CD8-positive, alpha-beta T cell (primary cell): ENCODE data around the gene EGLN2. TPM values are rescaled to one million over a fixed set of nuclear protein-coding genes. Genes with fewer than 3 reads are reported as not detected.

ENCODE experiments used
- total RNA-seq, 46 experiments: library from RNA in 2 of 46; stranded (reverse) in 2 of 46; gene quantifications; one replicate each; pipeline ENCODE4 v1.2.3 and lab custom pipeline; 2021 to 2026

Gene EGLN2
- total RNA-seq, 2 experiments from 2014 or later = 137 to 138 TPM

Other genes starting within 250 kb of the EGLN2 start
- gene SHKBP1, start 222.3 kb upstream of the EGLN2 start, total RNA-seq = 10 to 100 TPM; 93.8 to 95.3 TPM
- 100 to 1,000 TPM in 1 of 2 experiments, 10 to 100 TPM in 1; 86.0 to 107 TPM for gene LTBP4, start 197.8 kb upstream of the EGLN2 start, total RNA-seq
- 1 to 10 TPM; 3.5 to 4.3 TPM for gene NUMBL, start 108.5 kb upstream of the EGLN2 start, total RNA-seq
- 10 to 100 TPM; 14.0 to 14.2 TPM for gene COQ8B, start 82.3 kb upstream of the EGLN2 start, total RNA-seq
- 1 to 10 TPM; 5.9 to 6.4 TPM for gene ITPKC, start 82.1 kb upstream of the EGLN2 start, total RNA-seq
- 1 to 10 TPM; 3.5 to 3.8 TPM for gene ACTMAP, start 48.7 kb upstream of the EGLN2 start, total RNA-seq
- 10 to 100 TPM; 68.3 to 88.2 TPM for gene SNRPA, start 48.0 kb upstream of the EGLN2 start, total RNA-seq
- not detected for gene MIA, start 23.7 kb upstream of the EGLN2 start, total RNA-seq
- gene RAB4B, start 20.9 kb upstream of the EGLN2 start, total RNA-seq = 10 to 100 TPM; 19.9 to 21.3 TPM
- gene CYP2A6, start 51.3 kb downstream of the EGLN2 start, total RNA-seq = not detected
- not detected for gene CYP2A7, start 83.0 kb downstream of the EGLN2 start, total RNA-seq
- gene CYP2B6, start 192.1 kb downstream of the EGLN2 start, total RNA-seq = not detected